H7 (cell line): Measurements from ENCODE around the gene FAM174A. TPM values are rescaled to one million over a fixed set of nuclear protein-coding genes. Genes with fewer than 3 reads are reported as not detected.
A peak's percentile ranks its signal among the peaks of the same experiment; 100 is the strongest.

ENCODE experiments used
- DNase-seq: peaks from one replicate; pipeline ENCODE4 v3.0.0; 2012
- H3K27me3 ChIP-seq: 2 replicates; pipeline ENCODE4 v1.6.0; 2011; ENCODE audit warnings: mild to moderate bottlenecking, low read length; ENCODE audit not compliant: control insufficient read depth, insufficient read depth
- H3K36me3 ChIP-seq: replicated peaks from 2 replicates; pipeline ENCODE4 v1.5.1; 2011; ENCODE audit warnings: low read length; ENCODE audit not compliant: control insufficient read depth, insufficient read depth
- H3K4me3 ChIP-seq: 2 replicates; pipeline ENCODE4 v1.5.1; 2011; ENCODE audit warnings: low read depth, mild to moderate bottlenecking, control low read depth, low read length, moderate library complexity; ENCODE audit not compliant: insufficient read depth
- total RNA-seq: library from RNA; depleted of rRNA; stranded (reverse); fragments of >200 nt; shearing (Covaris generic); gene quantifications from 2 replicates; pipeline ENCODE4 v1.2.3, GENCODE V29; 2014; rRNA removed

FAM174A gene
- 5.2 and 10.2 TPM in 2 replicates for total RNA-seq

DNA sequence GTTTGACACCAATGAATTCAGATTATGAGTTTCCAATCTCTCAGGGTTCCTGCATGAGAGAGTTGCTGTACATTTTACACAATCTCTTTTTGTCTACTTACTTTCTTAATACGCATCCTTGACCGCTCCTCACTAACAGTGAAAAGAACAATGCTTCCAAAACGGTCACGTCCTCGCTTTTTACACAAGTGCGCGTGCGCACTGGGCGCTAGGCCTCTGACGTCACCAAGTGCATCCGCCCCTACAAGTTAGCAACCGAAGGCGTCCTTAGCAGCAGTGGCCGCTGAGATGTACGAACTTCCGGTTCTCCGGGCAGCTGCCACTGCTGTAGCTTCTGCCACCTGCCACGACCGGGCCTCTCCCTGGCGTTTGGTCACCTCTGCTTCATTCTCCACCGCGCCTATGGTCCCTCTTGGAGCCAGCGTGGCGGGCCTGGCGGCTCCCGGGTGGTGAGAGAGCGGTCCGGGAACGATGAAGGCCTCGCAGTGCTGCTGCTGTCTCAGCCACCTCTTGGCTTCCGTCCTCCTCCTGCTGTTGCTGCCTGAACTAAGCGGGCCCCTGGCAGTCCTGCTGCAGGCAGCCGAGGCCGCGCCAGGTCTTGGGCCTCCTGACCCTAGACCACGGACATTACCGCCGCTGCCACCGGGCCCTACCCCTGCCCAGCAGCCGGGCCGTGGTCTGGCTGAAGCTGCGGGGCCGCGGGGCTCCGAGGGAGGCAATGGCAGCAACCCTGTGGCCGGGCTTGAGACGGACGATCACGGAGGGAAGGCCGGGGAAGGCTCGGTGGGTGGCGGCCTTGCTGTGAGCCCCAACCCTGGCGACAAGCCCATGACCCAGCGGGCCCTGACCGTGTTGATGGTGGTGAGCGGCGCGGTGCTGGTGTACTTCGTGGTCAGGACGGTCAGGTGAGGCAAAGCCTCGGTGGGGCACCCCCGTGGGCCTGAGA lies at the start of gene FAM174A:
TSS of gene FAM174A (plus strand) at position 315 of the 946 bp plus-strand sequence. CDS start at position 472, 157 bp downstream.
- Histone ChIP-seq H3K27me3 (no peaks in the 10 kb centered on the region), H3K4me3 (peak within 1 kb of the TSS; percentile 76), H3K36me3 (no peaks in the 10 kb centered on the region)
- peak; percentile 71 for DNase-seq

GRCh38 chr5:100493996-100494395 lies 41.2 kb upstream of the FAM174A start:
- Histone ChIP-seq H3K36me3 (no peaks in the 10 kb centered on the region), H3K4me3 (no peak overlapping the region), H3K27me3 (no peaks in the 10 kb centered on the region)
- DNase-seq = no peak

DNA sequence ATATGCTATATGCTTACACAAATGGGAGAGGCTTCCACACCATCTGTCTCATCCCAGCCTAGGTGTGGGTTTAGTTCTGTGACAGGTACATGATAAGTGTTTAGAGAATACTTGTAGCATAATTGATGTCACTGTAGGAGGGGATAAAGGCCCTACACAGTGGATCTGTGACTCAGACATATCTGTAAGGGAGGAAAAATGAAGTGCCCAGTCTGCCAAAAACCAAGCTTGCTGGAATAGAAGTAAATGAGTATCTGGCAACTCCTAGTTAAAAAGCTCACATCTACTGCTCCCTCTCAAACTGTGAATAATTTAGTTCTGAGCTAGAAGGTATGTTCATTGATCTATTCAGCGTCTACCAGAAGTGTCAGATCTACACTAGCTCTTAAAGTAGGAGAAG lies 38.9 kb upstream of the FAM174A start:
- DNase-seq = no peak
- no peaks in the 10 kb centered on the region for H3K27me3 ChIP-seq

DNA sequence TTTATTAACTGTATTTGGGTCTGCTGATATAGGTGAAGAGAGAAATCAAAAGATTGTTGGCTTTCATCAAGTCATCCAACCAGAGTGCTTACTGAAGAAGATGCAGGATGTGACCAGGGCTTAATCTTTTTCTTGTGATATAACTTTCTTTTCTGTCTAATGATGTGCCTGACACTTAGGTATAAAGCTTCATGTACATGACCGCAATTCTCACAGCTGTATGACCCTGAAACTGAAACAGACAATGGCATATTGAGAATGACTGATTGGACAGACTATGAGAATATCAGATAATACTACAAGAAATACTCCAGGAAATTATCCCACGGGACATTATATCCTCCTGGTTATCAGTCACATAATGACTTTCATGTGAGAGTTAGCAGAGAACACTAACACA lies 32.5 kb upstream of the FAM174A start:
- Histone ChIP-seq H3K36me3 (no peaks in the 10 kb centered on the region), H3K27me3 (no peaks in the 10 kb centered on the region), H3K4me3 (no peak overlapping the region)
- no peak for DNase-seq

More for the DNA sequence above, 38.9 kb upstream of the FAM174A start:
- Histone ChIP-seq H3K36me3 (no peaks in the 10 kb centered on the region), H3K4me3 (no peak overlapping the region)

DNA sequence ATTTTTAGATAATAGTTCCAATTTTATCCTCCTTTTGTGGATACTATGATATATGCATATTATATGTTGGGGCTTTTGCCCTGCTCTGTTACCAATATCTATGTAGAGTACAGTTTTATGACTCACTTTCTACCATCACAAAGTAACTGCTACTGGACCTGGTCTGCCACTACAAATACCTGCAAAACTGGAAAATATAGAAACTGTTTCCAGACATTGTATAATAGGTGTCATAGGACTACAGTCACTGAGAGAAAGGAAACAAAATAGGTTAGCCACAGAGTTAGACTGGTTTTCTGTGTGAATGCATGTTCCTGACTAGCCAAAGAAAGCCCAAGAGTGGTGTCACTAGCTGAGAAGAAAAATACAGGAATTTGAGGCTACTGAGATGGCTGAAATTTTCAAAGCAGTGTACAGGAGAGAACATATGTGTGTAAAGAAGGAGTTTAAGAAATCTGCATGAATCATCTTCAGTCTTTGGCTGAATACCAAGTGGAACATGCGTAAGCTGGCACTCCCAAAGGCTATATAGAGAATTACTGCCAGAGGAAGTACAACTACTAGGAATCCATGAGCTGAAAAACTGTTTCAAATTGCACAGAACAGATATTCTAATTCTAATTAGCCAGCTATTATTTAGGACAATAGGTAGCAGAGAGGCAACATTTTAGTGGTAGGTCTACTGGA lies 29.0 kb upstream of the FAM174A start:
- Histone ChIP-seq H3K36me3 (no peaks in the 10 kb centered on the region), H3K27me3 (no peaks in the 10 kb centered on the region), H3K4me3 (no peak overlapping the region)
- DNase-seq = no peak

- Histone ChIP-seq H3K4me3 (no peak overlapping the region), H3K36me3 (no peaks in the 10 kb centered on the region), H3K27me3 (no peaks in the 10 kb centered on the region)
- DNase-seq = no peak
These were observed 18.9 kb upstream of the FAM174A start for GRCh38 chr5:100516285-100516684.

DNA sequence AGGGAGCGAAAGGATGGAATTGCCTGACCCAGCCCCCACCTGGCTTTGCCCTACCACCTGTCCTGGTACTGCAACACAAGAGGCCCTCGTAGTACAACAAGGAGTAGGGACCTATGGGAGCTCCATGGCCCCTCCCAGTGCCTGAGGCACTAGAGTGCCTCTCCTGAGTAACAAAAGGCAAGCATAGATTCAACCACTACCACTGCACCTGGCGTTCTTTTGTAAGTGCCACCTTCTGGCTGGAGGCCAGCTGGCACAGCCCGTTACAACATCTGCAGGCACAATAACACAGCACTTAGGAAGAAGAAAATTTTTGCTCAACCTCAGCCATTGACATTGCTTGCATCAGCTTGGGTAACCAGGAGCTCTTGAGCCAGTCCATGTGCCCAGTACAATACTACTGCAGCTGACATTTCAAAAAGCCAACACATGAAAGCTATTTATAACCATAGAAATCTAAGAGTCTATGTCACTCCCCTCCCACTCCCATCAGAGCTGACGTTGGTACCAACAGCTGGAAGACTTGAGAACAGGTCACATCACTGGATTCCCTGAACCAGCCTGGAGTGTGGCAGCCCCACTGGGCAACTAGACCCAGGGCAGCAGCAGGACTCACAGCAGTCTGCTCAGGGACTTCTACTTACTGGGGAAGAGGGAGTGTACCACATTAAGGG lies 17.7 kb upstream of the FAM174A start:
- no peak for DNase-seq
- no peaks in the 10 kb centered on the region for H3K36me3 ChIP-seq
- H3K27me3 ChIP-seq = no peaks in the 10 kb centered on the region
- H3K4me3 ChIP-seq = no peak overlapping the region

GRCh38 chr5:100518377-100518776 lies 16.8 kb upstream of the FAM174A start:
- no peak for DNase-seq
- no peaks in the 10 kb centered on the region for H3K36me3 ChIP-seq
- H3K27me3 ChIP-seq = no peaks in the 10 kb centered on the region
- no peak overlapping the region for H3K4me3 ChIP-seq

DNA sequence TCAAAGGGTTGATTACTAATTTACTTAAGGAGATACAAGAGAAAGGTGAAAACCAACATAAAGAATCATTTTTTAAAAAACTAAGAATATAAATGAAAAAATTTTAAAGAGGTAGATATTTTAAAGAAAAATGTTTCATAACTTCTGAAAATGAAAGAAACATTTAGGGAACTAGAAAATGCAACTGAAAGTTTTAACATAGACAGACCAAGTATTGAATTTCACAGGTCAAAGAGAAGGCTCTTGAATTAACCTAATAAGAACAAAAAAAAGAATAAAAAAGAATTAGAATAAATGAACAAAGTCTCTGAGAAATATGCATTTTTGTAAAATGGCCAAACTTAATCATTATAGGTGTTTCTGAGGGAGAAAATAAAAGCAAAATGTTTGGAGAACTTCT lies 16.1 kb upstream of the FAM174A start:
- H3K36me3 ChIP-seq = no peaks in the 10 kb centered on the region
- no peaks in the 10 kb centered on the region for H3K27me3 ChIP-seq
- no peak for DNase-seq
- no peak overlapping the region for H3K4me3 ChIP-seq

- no peak for DNase-seq
- Histone ChIP-seq H3K4me3 (no peak overlapping the region), H3K36me3 (no peaks in the 10 kb centered on the region), H3K27me3 (no peaks in the 10 kb centered on the region)
These were observed 14.8 kb upstream of the FAM174A start for GRCh38 chr5:100520348-100520747.

GRCh38 chr5:100537946-100538345 lies 2.8 kb downstream of the FAM174A start:
- no peak for DNase-seq
- no peaks in the 10 kb centered on the region for H3K36me3 ChIP-seq
- H3K27me3 ChIP-seq = no peaks in the 10 kb centered on the region
- no peak overlapping the region for H3K4me3 ChIP-seq

GRCh38 chr5:100539519-100539918 lies 4.3 kb downstream of the FAM174A start:
- H3K36me3 ChIP-seq = no peaks in the 10 kb centered on the region
- H3K4me3 ChIP-seq = no peak overlapping the region
- DNase-seq = no peak
- H3K27me3 ChIP-seq = no peaks in the 10 kb centered on the region

DNA sequence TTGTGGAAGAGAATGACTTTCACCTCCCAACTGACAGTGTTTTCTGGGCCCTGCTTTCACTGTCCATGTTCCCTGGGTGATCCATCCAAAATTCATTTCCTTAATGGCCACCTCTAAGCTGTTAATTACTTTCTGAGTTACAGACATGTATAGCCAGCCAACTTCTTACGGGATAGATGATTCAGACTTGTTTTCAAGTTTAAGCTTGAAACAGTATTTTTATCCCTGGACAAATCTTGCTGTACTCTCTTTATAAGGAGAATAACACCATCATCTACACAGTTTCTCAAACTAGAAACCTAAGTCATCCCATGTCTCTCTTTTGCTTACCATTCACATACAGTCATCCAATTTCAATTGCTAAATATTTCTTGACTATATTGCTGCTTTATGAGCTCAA lies 6.9 kb downstream of the FAM174A start:
- DNase-seq = no peak
- Histone ChIP-seq H3K4me3 (no peak overlapping the region), H3K27me3 (no peaks in the 10 kb centered on the region), H3K36me3 (no peaks in the 10 kb centered on the region)

DNA sequence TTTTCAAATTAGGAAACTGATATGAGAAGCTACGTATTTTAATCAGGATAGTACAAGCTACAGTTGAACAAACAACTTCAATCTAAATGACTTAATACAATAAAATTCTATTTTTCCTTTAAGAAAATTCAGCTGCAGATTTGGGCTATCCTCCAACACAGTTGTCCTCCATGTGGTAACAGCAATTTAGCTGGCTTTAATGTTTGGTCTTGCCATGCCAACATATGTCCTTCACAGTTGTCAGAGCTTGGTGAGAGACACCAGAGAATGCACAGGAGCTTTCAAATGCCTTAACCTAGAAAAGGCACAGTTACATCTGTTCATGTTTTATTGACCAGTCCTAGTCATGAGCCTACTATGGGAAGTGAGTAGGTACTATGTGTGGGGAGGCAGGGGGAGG lies 10.8 kb downstream of the FAM174A start:
- Histone ChIP-seq H3K4me3 (no peak overlapping the region), H3K27me3 (no peaks in the 10 kb centered on the region), H3K36me3 (no peaks in the 10 kb centered on the region)
- DNase-seq = no peak
